GM21786 (cell line): ENCODE measurements around the gene RNF213.

Source experiments
- ATAC-seq: cut with Tn5 transposase; IDR thresholded peaks from one replicate; pipeline ENCODE4 v1.9.1; 2021; ENCODE audit not compliant: unreplicated experiment

RNF213 gene

GRCh38 chr17:80429356-80430275 is 169.0 kb downstream of the RNF213 start:
- ATAC-seq: no peak

GRCh38 chr17:80430446-80431245 is 170.0 kb downstream of the RNF213 start:
- no peak for ATAC-seq

GRCh38 chr17:80431246-80432195 is 170.9 kb downstream of the RNF213 start:
- no peak for ATAC-seq

DNA sequence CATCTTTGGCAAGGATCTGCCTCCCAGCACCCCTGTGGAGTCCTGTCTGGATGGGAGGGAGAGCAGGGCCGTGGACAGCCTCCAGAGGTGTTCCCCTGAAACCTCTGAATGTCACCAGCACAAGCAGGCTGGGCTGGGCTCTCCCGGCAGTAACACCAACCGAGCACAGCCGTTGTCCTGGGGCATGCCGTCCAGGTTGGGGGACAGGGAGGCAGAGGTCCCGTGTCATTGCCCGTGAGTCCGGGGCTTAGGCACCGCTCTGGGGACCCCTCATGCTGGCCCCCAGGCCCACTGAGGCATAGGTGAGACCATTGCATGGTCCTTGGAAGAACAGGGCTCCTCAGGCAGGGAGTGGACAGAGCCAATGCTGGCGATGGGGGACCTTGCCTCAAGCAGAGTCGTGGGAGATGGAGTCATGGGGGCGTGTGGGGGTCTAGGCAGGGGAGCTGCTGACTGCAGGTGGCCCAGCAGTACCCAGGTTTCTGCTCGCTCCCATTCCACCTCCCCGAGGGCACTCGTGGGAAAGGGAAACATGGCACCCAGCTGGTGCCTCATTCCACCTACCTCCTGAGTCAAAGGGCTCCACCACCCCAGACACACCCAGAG is 171.8 kb downstream of the RNF213 start:
- ATAC-seq: no peak

GRCh38 chr17:80432961-80433550 is 172.4 kb downstream of the RNF213 start:
- no peak for ATAC-seq

GRCh38 chr17:80433916-80434666 is 173.4 kb downstream of the RNF213 start:
- no peak for ATAC-seq

DNA sequence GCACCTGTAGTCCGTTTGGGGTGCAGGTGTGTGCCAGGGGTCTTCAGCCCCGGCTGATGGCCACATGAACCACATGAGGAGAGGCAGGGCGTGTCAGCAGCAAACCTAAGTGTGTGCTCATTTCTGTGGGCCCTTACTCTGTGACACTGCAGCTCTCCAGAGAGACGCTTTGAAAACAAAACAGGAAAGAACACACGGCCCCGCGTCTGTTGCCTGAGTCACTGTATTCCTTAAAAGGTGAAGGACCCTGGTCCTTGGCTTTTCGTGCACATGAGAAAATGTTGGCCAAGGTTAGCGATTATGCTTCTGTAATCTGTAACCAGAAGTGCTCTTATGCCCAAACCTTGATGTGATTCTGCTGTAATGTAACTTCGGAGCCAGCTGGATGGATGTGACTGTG is 176.9 kb downstream of the RNF213 start:
- no peak for ATAC-seq

- ATAC-seq: no peak
These were observed 178.2 kb downstream of the RNF213 start for GRCh38 chr17:80438806-80439205.

GRCh38 chr17:80439499-80439898 is 178.8 kb downstream of the RNF213 start:
- no peak for ATAC-seq

- no peak for ATAC-seq
These were observed 180.5 kb downstream of the RNF213 start for GRCh38 chr17:80441133-80441578.

DNA sequence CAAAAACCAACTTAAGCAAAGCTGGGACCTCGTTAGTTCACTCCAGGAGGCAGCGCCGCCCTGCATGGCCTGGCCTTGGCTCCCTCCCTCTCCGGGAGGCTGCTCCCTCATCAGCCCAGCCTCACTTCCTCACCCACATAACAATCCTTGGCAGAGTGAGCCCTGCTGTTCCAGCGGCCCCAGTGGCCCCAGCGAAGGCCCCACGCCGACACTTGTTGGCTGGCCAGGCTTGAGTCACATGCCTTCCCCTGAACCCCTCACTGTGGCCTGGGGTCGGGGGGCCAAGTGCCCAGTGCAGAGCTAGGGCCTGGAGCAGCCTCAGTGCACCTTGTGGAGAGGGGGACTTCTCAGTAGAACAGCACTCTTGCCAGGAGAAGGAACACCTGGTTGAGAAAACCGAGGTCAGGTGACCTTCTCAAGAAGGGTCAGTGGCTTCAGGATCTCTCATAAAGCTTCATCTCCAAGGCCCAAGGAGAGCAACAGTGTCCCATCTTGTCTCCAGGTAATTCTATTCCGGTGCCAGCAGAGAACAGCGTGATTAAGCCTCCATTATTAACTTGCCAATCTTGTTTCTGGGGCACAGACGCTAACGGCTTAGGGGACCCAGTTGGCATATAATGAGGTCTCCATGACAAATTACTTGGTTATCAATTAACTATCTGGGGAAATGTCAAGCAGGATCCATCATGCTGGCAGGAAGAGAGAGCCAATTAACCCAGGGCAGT is 181.1 kb downstream of the RNF213 start:
- ATAC-seq: no peak

DNA sequence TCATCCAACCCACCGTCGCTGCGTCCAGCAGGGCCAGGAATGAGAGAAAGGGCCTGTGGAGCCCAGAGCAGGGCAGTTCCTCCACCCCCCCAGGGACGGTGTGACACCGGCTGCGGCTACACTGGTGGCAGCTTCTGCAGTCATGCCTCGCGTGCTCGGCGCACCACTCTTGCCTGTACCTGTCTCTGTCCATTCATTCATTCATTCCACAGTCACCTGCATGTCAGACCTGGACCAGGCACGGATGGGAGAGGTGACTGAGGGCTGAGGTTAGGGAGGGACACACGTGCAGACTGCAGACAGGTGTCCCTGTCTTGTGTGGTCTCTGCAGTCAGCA is 181.6 kb downstream of the RNF213 start:
- no peak for ATAC-seq

GRCh38 chr17:80442764-80443163 is 182.1 kb downstream of the RNF213 start:
- ATAC-seq: no peak

GRCh38 chr17:80443498-80443897 is 182.8 kb downstream of the RNF213 start:
- no peak for ATAC-seq

DNA sequence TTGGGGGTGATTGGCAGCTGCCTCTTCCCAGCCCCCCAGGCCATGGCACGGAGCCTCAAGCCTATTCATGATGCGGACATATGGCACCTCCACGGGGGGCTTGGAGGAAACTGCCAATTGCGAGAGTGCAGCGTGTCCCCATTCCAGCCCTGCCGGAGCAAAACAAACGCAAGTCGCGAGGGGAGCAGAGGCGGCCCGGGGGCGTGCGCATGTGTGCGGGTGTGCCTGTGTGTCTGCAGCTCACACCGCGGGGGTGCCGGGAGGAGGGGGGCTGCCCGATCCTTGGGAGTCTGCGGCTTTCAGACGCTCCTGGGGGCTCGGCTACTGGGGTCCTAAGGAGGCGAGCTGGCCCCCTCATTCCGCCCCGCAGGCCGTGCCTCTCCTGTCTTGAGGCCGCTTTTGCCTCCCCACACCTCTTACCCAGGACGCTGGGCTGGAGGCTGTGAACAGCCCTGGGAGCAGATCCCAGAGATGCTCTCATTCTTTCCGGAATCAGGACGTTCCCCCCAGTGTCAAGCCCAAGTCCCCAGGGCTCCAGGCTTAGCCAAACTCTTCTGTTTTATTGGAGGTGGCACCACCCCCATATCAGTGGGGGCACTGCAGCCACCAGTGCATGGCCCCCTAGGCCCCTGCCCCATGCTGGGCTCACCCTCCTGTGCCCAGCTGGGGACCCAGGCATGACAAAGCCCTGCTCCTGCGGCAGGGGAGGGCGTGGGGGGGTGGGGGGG is 183.4 kb downstream of the RNF213 start:
- no peak for ATAC-seq

DNA sequence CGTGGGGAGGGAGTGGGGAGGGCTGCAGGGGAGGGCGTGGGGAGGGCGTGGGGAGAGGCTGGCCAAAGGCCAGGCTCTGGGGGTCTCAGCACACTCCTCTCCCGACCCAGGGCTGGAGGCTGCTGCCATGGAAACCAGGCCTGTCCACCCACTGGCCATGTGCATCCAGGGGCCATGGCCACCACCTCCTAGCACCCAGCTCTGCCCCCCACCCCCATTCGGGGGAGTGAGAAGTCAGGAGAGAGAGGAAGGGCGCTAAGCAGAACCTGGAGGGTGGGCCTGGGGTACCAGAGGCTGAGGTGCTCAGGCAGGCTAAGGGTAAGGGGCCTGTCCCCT is 184.0 kb downstream of the RNF213 start:
- ATAC-seq: no peak

DNA sequence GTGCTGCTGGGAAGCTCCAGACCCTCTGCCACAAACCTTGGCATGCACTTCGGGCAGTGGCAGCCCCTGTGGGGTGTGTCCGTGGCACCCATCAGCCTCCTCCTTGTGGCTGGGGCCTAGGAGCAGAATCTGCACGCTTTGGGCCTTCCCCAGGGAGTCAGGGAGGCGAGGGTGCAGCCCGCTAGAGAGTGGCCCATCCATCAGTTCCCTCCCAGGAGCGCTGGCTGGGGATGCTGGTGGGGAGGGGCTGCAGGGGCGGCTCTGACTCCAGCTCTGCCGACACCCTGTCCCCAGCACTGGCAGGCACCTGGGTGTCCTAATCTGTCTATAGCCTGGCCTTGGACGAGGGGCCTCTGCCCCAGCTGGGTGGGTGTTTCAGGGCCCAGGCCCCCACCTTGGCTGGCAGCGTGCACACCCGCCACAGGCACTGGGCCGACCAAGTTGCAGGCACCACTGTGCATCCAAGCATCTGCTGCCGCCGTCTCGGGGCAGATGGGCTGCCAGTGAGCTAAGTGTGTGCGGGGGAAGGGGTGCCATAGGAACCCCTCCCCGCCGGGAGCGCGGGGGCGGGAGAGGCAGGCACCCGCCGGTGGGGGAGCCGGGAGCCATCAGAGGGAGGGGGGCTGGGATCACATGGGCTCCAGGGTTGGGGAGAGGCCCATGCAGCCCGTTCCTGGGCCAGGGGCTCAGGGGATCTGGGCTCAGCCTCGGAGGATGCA is 184.5 kb downstream of the RNF213 start:
- no peak for ATAC-seq

DNA sequence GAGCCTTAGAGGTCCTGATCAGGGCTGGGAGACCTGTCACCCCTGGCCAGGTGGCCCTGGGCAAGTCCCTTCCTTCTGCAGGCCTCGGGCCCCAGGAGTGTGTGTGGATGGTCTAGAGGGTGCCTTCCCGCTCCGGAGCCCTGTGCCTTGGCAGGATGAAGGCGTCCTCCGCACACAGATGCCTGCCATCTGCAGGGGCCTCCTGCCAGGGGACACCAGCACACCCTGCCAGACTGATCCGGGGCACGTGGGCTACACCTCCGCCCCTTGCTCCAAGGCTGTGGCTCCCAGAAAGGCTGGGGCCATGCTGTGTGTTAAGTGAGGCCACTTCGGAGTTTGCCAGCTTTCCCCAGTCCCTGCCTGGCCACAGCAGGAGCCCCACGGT is 185.1 kb downstream of the RNF213 start:
- no peak for ATAC-seq
